K562 (cell line): ENCODE measurements around the gene ANO2. TPM values are rescaled to one million over a fixed set of nuclear protein-coding genes. Genes with fewer than 3 reads are reported as not detected.
A peak's percentile ranks its signal among the peaks of the same experiment; 100 is the strongest.

Experiments
- ATAC-seq: fragments of 200-7000 bp; cut with Tn5 transposase; 3 replicates; pipeline ENCODE4 v1.9.1; 2020; ENCODE audit warnings: moderate library complexity
- BruUV-seq: library from RNA; stranded (reverse); fragments of 400-500 nt; replicated peaks from 2 replicates; lab custom pipeline; 2021; lab: Mats Ljungman, UMichigan
- CTCF ChIA-PET: fragments of 300-600 bp; formaldehyde crosslinking; extraction: SDS; loops from one replicate; lab custom pipeline; 2021; ENCODE audit warnings: low intra/inter-chr PET ratio; lab: Yijun Ruan, JAX
- POLR2A ChIA-PET: fragments of 300-600, 350-650 bp; sonication (Branson Sonifier 250); formaldehyde crosslinking; extraction: SDS; loops from one replicate; lab custom pipeline; 2021; ENCODE audit warnings: antibody characterized with exemption, inconsistent platforms; lab: Yijun Ruan, JAX
- DNase-seq, 4 experiments: peaks; one replicate each; pipeline versions ENCODE4 v3.0.0 to v3.0.0-alpha.2; 2011 to 2018; ENCODE audit warnings: low spot score in 3 of 4, mixed read lengths in 3 of 4; ENCODE audit errors: extremely low read depth in 1 of 4
- FAIRE-seq: peaks from 2 replicates; lab custom pipeline; 2011; peaks lifted over from hg19 to GRCh38; lab: Jason Lieb, UNC
- H2AFZ ChIP-seq: 2 replicates; pipeline ENCODE4 v1.6.0; 2011; ENCODE audit warnings: low read depth, low read length, control low read depth, inconsistent platforms
- H3K27ac ChIP-seq: fragments of 200-600 bp; 3 replicates; pipeline ENCODE4 v1.8.0; 2011; ENCODE audit warnings: low read depth, mild to moderate bottlenecking, control low read depth, inconsistent platforms, low read length, moderate library complexity, mixed read lengths; ENCODE audit errors: extremely low read depth
- H3K27me3 ChIP-seq, 2 experiments: fragments of 300-600 bp in 1 of 2; 2 replicates in 1 of 2; 3 replicates in 1 of 2; pipeline versions ENCODE4 v1.6.0 to v1.8.0; 2011; ENCODE audit warnings: inconsistent platforms in 2 of 2, low read length in 2 of 2, mild to moderate bottlenecking in 1 of 2, mixed read lengths in 1 of 2, moderate library complexity in 1 of 2; ENCODE audit not compliant: control insufficient read depth in 2 of 2, insufficient read depth in 2 of 2
- H3K36me3 ChIP-seq: fragments of 300-600 bp; 3 replicates; pipeline ENCODE4 v1.8.0; 2011; ENCODE audit warnings: mild to moderate bottlenecking, low read length, inconsistent platforms; ENCODE audit not compliant: control insufficient read depth, insufficient read depth
- H3K4me1 ChIP-seq, 2 experiments: fragments of 200-600 bp in 1 of 2; replicated peaks in 1 of 2; 2 replicates in 1 of 2; 3 replicates in 1 of 2; pipeline versions ENCODE4 v1.5.1 to v1.8.0; 2011; ENCODE audit warnings: inconsistent platforms in 2 of 2, low read length in 2 of 2, mild to moderate bottlenecking in 1 of 2, mixed read lengths in 1 of 2, moderate library complexity in 1 of 2; ENCODE audit not compliant: control insufficient read depth in 2 of 2, insufficient read depth in 2 of 2
- H3K4me2 ChIP-seq: 2 replicates; pipeline ENCODE4 v1.6.1; 2011; ENCODE audit warnings: low read length, control low read depth, inconsistent platforms, mixed read lengths; ENCODE audit not compliant: insufficient read depth
- H3K4me3 ChIP-seq: fragments of 200-600 bp; sonication (generic), shearing (Covaris generic); 2 replicates; pipeline ENCODE4 v1.5.1; 2016; ENCODE audit warnings: control low read depth, inconsistent platforms
- H3K79me2 ChIP-seq: fragments of 200-600 bp; 3 replicates; pipeline ENCODE4 v1.8.0; 2011; ENCODE audit warnings: low read length, inconsistent platforms; ENCODE audit not compliant: control insufficient read depth, insufficient read depth
- H3K9ac ChIP-seq, 2 experiments: 2 replicates each; pipeline versions ENCODE4 v1.6.0 to v1.6.1; 2011; ENCODE audit warnings: low read depth in 2 of 2, low read length in 2 of 2, control low read depth in 1 of 2, inconsistent platforms in 1 of 2, mild to moderate bottlenecking in 1 of 2, mixed read lengths in 1 of 2; ENCODE audit not compliant: insufficient read depth in 1 of 2
- H3K9me1 ChIP-seq: one replicate; pipeline ENCODE4 v1.6.0; 2011; ENCODE audit warnings: inconsistent platforms, mild to moderate bottlenecking, low read length, moderate library complexity; ENCODE audit not compliant: control insufficient read depth, insufficient read depth
- H3K9me3 ChIP-seq: replicated peaks from 2 replicates; pipeline ENCODE4 v1.5.1; 2011; ENCODE audit warnings: low read depth, low read length, inconsistent platforms; ENCODE audit not compliant: control insufficient read depth, insufficient read depth
- H4K20me1 ChIP-seq: replicated peaks from 2 replicates; pipeline ENCODE4 v1.6.1; 2011; ENCODE audit warnings: low read length, inconsistent platforms, mixed read lengths; ENCODE audit not compliant: control insufficient read depth, insufficient read depth
- NCOA4 ChIP-seq: fragments of 450-650 bp; IDR thresholded peaks from 2 replicates; pipeline ENCODE4 v1.6.1; 2018; ENCODE audit warnings: mild to moderate bottlenecking; ENCODE audit not compliant: partially characterized antibody
- PBX2 ChIP-seq, 2 experiments: IDR thresholded peaks in 1 of 2; conservative IDR thresholded peaks in 1 of 2; 2 replicates each; pipeline ENCODE4 v1.6.1; 2016; ENCODE audit warnings: low read depth in 2 of 2, mild to moderate bottlenecking in 1 of 2, missing compliant biosample characterization in 1 of 2, missing genetic modification characterization in 1 of 2, moderate library complexity in 1 of 2
- SMC3 ChIP-seq: conservative IDR thresholded peaks from 2 replicates; pipeline ENCODE4 v1.6.1; 2011; ENCODE audit warnings: low read depth, low read length, improper control_type of control experiment; ENCODE audit not compliant: insufficient read depth
- ZNF124 ChIP-seq: sonication (generic); formaldehyde crosslinking; IDR thresholded peaks from 2 replicates; pipeline ENCODE4 v1.8.1; 2022; ENCODE audit warnings: missing genetic modification reagents
- ZNF253 ChIP-seq: fragments of 250-450 bp; sonication (Bioruptor Pico); conservative IDR thresholded peaks from 2 replicates; pipeline ENCODE4 v1.6.1; 2021; ENCODE audit warnings: mild to moderate bottlenecking
- WGBS: fragments of 100-300 bp; shearing (Covaris generic); methylation state at CpG from one replicate; pipeline ENCODE4 v1.1.6; 2016; ENCODE audit warnings: low coverage, mixed read lengths; ENCODE audit not compliant: insufficient coverage; ENCODE audit errors: missing lambda C conversion rate; 5-methylcytosine and 5-hydroxymethylcytosine counted together
- in situ Hi-C: fragments of 300-500 bp; cut with MboI; formaldehyde crosslinking; loops from 4 replicates; pipeline ENCODE4 v1.15.0; 2018; ENCODE audit warnings: inconsistent platforms, mixed read lengths
- intact Hi-C: fragments of 100-400 bp; cut with micrococcal nuclease; formaldehyde crosslinking; loops from 2 replicates; pipeline ENCODE4 v1.14.2; 2022
- polyA plus RNA-seq, 8 experiments: library from polyadenylated mRNA; depleted of rRNA in 4 of 8; stranded (reverse) in 5 of 8; unstranded in 3 of 8; fragments of >200 nt; fragmentation: Nextera tagmentation in 2 of 8; fragmentation: Illumina TruSeq in 1 of 8; extraction: Ambion mirVana in 2 of 8; extraction: Trizol in 1 of 8; gene quantifications; 2 replicates each; pipeline versions ENCODE4 v1.2.1 to v1.2.3, GENCODE V29; 2011 to 2014; ENCODE audit warnings: inconsistent platforms in 1 of 8, missing spikeins in 1 of 8
- total RNA-seq, 7 experiments: library from RNA; depleted of rRNA in 6 of 7; stranded (reverse); fragments of >200 nt in 6 of 7; fragmentation: Illumina TruSeq in 2 of 7; extraction: Trizol in 2 of 7; gene quantifications; 2 replicates each; pipeline versions ENCODE4 v1.2.1 to v1.2.3, GENCODE V29; 2011 to 2021; ENCODE audit warnings: low replicate concordance in 1 of 7

The ANO2 gene
- total and polyA plus RNA-seq, 9 of the 15 experiments (the other 6 are each of a cell fraction or from before 2014, with no cell fraction given) = 0.64 TPM; not detected in 8

GRCh38 chr12:5648692-5649359 is 296.2 kb downstream of the ANO2 start (continued):
- TF ChIP-seq ZNF253 (no peak), SMC3 (0 out of 2 replicates have a peak, but pooled peaks have one; percentile 17), ZNF124 (CRISPR knock-in tag) (no peak)

GRCh38 chr12:5643266-5643665 is 301.8 kb downstream of the ANO2 start:
- ChIA-PET POLR2A (no interaction called here), CTCF (no interaction called here)
- H3K4me3 ChIP-seq = no peak overlapping the region
- H3K9me1 ChIP-seq = no peaks in the 10 kb centered on the region
- FAIRE-seq = no peak
- in situ Hi-C loops (no loop called here), intact Hi-C loops (no loop called here)
- H2AFZ ChIP-seq = no peak overlapping the region
- H3K9me3 ChIP-seq = no peaks in the 10 kb centered on the region
- H3K9ac ChIP-seq = no peak overlapping the region
- TF ChIP-seq NCOA4 (no peak), PBX2 (CRISPR knock-in tag; IDR thresholded peaks at IDR 0.05; ENCODE audit: low read depth) (no peak), PBX2 (tag; conservative IDR thresholded peaks at IDR 0.05; ENCODE audit: low read depth) (0 out of 2 replicates have a peak, but pooled peaks have one; percentile 18)
- TF ChIP-seq, all 486 proteins: peak for 1
- H4K20me1 ChIP-seq = no peaks in the 10 kb centered on the region
- H3K79me2 ChIP-seq = no peaks in the 10 kb centered on the region
- H3K4me1 ChIP-seq = no peaks in the 10 kb centered on the region
- 0% methylated on average over 2 of the region's 2 CpGs for WGBS
- H3K4me2 ChIP-seq = no peak overlapping the region
- H3K36me3 ChIP-seq = no peaks in the 10 kb centered on the region
- ATAC-seq (no peak), DNase-seq (no peak)
- no TSS peak for BruUV-seq
- no peak overlapping the region for H3K27ac ChIP-seq
- peaks cover 0 to 11% of the 10 kb centered on the region in 2 experiments; a peak in 1 of 5 replicates for H3K27me3 ChIP-seq
